Mammary epithelial cell (primary cell): ENCODE measurements around the gene HDAC4.

ENCODE experiments used
- CTCF ChIP-seq, 2 donors: IDR thresholded peaks in 1 of 2; conservative IDR thresholded peaks in 1 of 2; 2 replicates each; pipeline ENCODE4 v1.5.1; 2011 to 2012; ENCODE audit warnings: inconsistent platforms in 2 of 2, low read length in 2 of 2, mild to moderate bottlenecking in 2 of 2, control low read depth in 1 of 2, low read depth in 1 of 2; ENCODE audit not compliant: insufficient read depth in 1 of 2; ENCODE audit errors: extremely low read depth in 1 of 2
- EZH2 ChIP-seq: IDR thresholded peaks from 2 replicates; pipeline ENCODE4 v1.6.1; 2012; ENCODE audit warnings: low read length, inconsistent platforms, borderline replicate concordance

DNA sequence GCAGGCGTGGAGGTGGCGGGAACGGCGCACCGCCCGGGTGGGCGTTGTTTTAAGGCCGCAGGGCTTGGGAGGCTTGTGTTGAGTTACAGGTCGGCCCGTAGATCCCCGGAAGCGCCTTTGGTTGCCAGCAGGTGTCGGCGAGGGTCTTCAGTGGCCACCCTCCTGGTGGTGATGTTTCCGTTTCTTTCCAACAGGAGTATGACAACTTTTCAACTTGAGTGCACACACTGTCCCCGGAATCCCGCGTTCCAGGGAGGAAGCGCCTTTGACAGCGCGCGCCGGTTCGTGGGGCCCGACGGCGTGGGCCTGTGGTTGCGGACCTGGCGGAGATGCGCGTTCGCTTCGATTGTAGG lies 1.0 kb upstream of the HDAC4 start:
- no peak for TF ChIP-seq CTCF (conservative IDR thresholded peaks at IDR 0.05 in 1 of 2, IDR thresholded peaks at IDR 0.05 in 1 of 2; ENCODE audit: extremely low read depth in 1 of 2, insufficient read depth in 1 of 2, low read depth in 1 of 2, low read length in 2 of 2)
- TF ChIP-seq EZH2: no peak
